ENCODE results near the gene CDK5RAP1.

DNA sequence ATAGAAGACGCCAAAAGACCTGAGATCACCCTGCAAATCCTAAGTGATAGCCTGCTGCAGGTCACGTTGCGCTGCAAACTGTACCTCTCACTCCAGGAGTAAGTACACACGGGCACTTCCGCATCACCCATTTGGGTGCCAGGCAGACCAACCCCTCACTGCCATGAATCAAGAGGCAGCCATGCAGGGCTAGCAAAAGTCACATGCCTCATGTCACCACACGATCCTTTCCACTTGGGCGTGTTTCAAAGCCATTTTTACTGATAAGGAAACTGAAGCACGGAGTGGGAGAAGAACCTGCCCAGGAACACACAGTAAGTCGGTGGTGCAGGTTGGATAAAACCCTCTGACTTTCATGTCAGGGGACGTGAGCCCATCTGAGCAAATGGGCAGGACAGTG, 81.3 kb downstream of the CDK5RAP1 start:
- no peak for TF ChIP-seq POLR2AphosphoS5 (IDR thresholded peaks at IDR 0.05)
- TF ChIP-seq, protein P1, sequence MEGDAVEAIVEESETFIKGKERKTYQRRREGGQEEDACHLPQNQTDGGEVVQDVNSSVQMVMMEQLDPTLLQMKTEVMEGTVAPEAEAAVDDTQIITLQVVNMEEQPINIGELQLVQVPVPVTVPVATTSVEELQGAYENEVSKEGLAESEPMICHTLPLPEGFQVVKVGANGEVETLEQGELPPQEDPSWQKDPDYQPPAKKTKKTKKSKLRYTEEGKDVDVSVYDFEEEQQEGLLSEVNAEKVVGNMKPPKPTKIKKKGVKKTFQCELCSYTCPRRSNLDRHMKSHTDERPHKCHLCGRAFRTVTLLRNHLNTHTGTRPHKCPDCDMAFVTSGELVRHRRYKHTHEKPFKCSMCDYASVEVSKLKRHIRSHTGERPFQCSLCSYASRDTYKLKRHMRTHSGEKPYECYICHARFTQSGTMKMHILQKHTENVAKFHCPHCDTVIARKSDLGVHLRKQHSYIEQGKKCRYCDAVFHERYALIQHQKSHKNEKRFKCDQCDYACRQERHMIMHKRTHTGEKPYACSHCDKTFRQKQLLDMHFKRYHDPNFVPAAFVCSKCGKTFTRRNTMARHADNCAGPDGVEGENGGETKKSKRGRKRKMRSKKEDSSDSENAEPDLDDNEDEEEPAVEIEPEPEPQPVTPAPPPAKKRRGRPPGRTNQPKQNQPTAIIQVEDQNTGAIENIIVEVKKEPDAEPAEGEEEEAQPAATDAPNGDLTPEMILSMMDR (IDR thresholded peaks at IDR 0.05), result no peak
- TF ChIP-seq POLR2A (IDR thresholded peaks at IDR 0.05), result no peak

Measured in sigmoid colon (tissue), 4 donors.